ENCODE results near the gene ERVK3-1.

- TF ChIP-seq CTCF (IDR thresholded peaks at IDR 0.05) (no peak), POLR2A (IDR thresholded peaks at IDR 0.05) (no peak)
Observed at GRCh38 chr19:58354478-58355030, 49.4 kb downstream of the ERVK3-1 start.

Data from testis (tissue), 2 donors.